Keratinocyte (primary cell): ENCODE measurements around the gene FAM118B. TPM values are rescaled to one million over a fixed set of nuclear protein-coding genes. Genes with fewer than 3 reads are reported as not detected.

ENCODE experiments used
- DNase-seq: peaks from one replicate; pipeline ENCODE4 v3.0.0-alpha.2; 2011; ENCODE audit warnings: low read depth, missing footprints, low spot score
- FAIRE-seq: peaks from 2 replicates; lab custom pipeline; 2011; peaks lifted over from hg19 to GRCh38; lab: Jason Lieb, UNC
- H2AFZ ChIP-seq: 2 replicates; pipeline ENCODE4 v1.6.0; 2012; ENCODE audit warnings: low read length, control low read depth, inconsistent platforms; ENCODE audit not compliant: control insufficient read depth
- H3K27ac ChIP-seq: 2 replicates; pipeline ENCODE4 v1.5.1; 2011; ENCODE audit warnings: low read length; ENCODE audit not compliant: control insufficient read depth, insufficient read depth
- H3K27me3 ChIP-seq: 3 replicates; pipeline ENCODE4 v1.6.0; 2011; ENCODE audit warnings: low read length; ENCODE audit not compliant: control insufficient read depth, insufficient read depth; ENCODE audit errors: extremely low read depth
- H3K36me3 ChIP-seq, 2 experiments: 2 replicates in 1 of 2; 3 replicates in 1 of 2; pipeline ENCODE4 v1.5.1; 2011; ENCODE audit warnings: low read length in 2 of 2, mild to moderate bottlenecking in 1 of 2; ENCODE audit not compliant: control insufficient read depth in 2 of 2, insufficient read depth in 2 of 2; ENCODE audit errors: extremely low read depth in 1 of 2
- H3K4me1 ChIP-seq: 3 replicates; pipeline ENCODE4 v1.5.1; 2011; ENCODE audit warnings: low read length; ENCODE audit not compliant: control insufficient read depth, insufficient read depth; ENCODE audit errors: extremely low read depth
- H3K4me2 ChIP-seq: 3 replicates; pipeline ENCODE4 v1.6.0; 2011; ENCODE audit warnings: low read depth, low read length; ENCODE audit not compliant: control insufficient read depth, insufficient read depth; ENCODE audit errors: extremely low read depth
- H3K4me3 ChIP-seq, 3 experiments: fragments of 200-600 bp in 1 of 3; sonication (generic) in 1 of 3; 2 replicates in 2 of 3; 3 replicates in 1 of 3; pipeline ENCODE4 v1.5.1; 2011 to 2016; ENCODE audit warnings: low read length in 3 of 3, mild to moderate bottlenecking in 3 of 3, control low read depth in 2 of 3, inconsistent platforms in 1 of 3, low read depth in 1 of 3, mixed read lengths in 1 of 3, mixed run types in 1 of 3, moderate library complexity in 1 of 3; ENCODE audit not compliant: control insufficient read depth in 2 of 3, insufficient read depth in 2 of 3; ENCODE audit errors: extremely low read depth in 1 of 3
- H3K79me2 ChIP-seq: 2 replicates; pipeline ENCODE4 v1.6.0; 2012; ENCODE audit warnings: low read length; ENCODE audit not compliant: control insufficient read depth, insufficient read depth
- H3K9ac ChIP-seq: 3 replicates; pipeline ENCODE4 v1.6.0; 2011; ENCODE audit warnings: low read length; ENCODE audit not compliant: control insufficient read depth, insufficient read depth; ENCODE audit errors: extremely low read depth
- H3K9me1 ChIP-seq: 3 replicates; pipeline ENCODE4 v1.6.0; 2011; ENCODE audit warnings: low read length; ENCODE audit not compliant: control insufficient read depth, insufficient read depth; ENCODE audit errors: extremely low read depth
- H3K9me3 ChIP-seq: 2 replicates; pipeline ENCODE4 v1.5.1; 2012; ENCODE audit warnings: low read depth, low read length; ENCODE audit not compliant: control insufficient read depth
- H4K20me1 ChIP-seq: 3 replicates; pipeline ENCODE4 v1.6.0; 2011; ENCODE audit warnings: low read length; ENCODE audit not compliant: control insufficient read depth, insufficient read depth; ENCODE audit errors: extremely low read depth
- EZH2 ChIP-seq: IDR thresholded peaks from one replicate; pipeline ENCODE4 v1.6.1; 2012; ENCODE audit warnings: inconsistent platforms, mild to moderate bottlenecking, low read length, moderate library complexity
- dilution Hi-C: fragments of 300-500 bp; cut with MboI; formaldehyde crosslinking; loops from one replicate; pipeline ENCODE4 v1.7.0; 2020; ENCODE audit warnings: low sequenced_read_pairs; ENCODE audit not compliant: extremely low pct_ligation_motif_present
- polyA plus RNA-seq, 5 experiments: library from polyadenylated mRNA; depleted of rRNA in 3 of 5; stranded (reverse) in 3 of 5; stranded (forward) in 1 of 5; unstranded in 1 of 5; fragments of >200 nt; gene quantifications; 1 replicate in 1 of 5; 2 replicates in 3 of 5; 3 replicates in 1 of 5; pipeline versions ENCODE4 v1.2.1 to v1.2.3, GENCODE V29; 2011 to 2012; ENCODE audit warnings: missing spikeins in 2 of 5, low read depth in 1 of 5, low replicate concordance in 1 of 5
- TF ChIP-seq, protein P1 (sequence below), 3 experiments: IDR thresholded peaks in 1 of 3; conservative IDR thresholded peaks in 1 of 3; optimal IDR thresholded peaks in 1 of 3; 2 replicates in 2 of 3; 3 replicates in 1 of 3; pipeline versions ENCODE3 to v1.5.1; 2011; ENCODE audit warnings: low read length in 3 of 3, mild to moderate bottlenecking in 3 of 3, moderate library complexity in 2 of 3, control low read depth in 1 of 3, inconsistent platforms in 1 of 3; ENCODE audit not compliant: insufficient read depth in 2 of 3; ENCODE audit errors: extremely low read depth in 1 of 3

Gene FAM118B
- polyA plus RNA-seq, 1 donor (not counting 4 experiments of a cell fraction or from before 2014, with no cell fraction given) = 32.0 TPM

DNA sequence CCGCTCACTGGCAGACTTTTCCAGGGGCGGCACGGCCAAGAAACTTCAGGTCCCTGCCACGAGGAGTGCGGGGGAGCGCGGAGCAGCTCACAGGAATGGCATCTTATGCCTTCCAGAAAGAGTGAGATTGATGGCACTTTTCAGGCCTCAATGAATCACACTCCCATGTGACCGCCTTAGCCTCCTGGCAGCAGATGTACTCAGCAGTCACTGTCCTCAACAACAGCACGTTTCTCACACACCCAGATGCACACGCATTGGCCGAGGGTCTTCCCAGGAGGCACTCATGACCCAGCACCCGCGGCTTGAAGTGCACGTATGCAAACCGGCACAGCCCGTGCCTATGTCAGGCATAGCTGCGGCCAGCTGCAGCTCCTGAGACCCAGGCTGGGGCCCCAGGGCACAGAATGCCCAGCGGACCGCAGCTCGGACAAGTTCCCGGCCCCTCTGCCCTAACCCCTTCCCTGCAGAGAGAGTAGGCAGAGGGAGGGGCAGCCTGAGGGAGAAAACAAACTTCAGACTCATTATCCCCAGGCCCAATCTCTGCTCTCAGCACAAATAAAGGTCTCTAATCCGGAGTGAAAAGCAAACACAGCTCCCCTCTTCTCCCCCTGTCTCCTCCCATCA is 48.4 kb upstream of the FAM118B start:
- Histone ChIP-seq H3K9me3 (no peaks in the 10 kb centered on the region), H3K4me1 (peaks cover 7% of the 10 kb centered on the region), H2AFZ (peak overlapping the region; percentile 39), H3K4me3 (no peak overlapping the region), H3K27me3 (no peaks in the 10 kb centered on the region), H3K36me3 (no peaks in the 10 kb centered on the region), H3K27ac (no peak overlapping the region), H3K4me2 (peak overlapping the region; percentile 31), H4K20me1 (no peaks in the 10 kb centered on the region), H3K9ac (no peak overlapping the region), H3K9me1 (no peaks in the 10 kb centered on the region), H3K79me2 (no peaks in the 10 kb centered on the region)
- TF ChIP-seq EZH2 = no peak
- TF ChIP-seq, protein P1, sequence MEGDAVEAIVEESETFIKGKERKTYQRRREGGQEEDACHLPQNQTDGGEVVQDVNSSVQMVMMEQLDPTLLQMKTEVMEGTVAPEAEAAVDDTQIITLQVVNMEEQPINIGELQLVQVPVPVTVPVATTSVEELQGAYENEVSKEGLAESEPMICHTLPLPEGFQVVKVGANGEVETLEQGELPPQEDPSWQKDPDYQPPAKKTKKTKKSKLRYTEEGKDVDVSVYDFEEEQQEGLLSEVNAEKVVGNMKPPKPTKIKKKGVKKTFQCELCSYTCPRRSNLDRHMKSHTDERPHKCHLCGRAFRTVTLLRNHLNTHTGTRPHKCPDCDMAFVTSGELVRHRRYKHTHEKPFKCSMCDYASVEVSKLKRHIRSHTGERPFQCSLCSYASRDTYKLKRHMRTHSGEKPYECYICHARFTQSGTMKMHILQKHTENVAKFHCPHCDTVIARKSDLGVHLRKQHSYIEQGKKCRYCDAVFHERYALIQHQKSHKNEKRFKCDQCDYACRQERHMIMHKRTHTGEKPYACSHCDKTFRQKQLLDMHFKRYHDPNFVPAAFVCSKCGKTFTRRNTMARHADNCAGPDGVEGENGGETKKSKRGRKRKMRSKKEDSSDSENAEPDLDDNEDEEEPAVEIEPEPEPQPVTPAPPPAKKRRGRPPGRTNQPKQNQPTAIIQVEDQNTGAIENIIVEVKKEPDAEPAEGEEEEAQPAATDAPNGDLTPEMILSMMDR (optimal IDR thresholded peaks at IDR 0.05 in 1 of 3, IDR thresholded peaks at IDR 0.05 in 1 of 3, conservative IDR thresholded peaks at IDR 0.05 in 1 of 3; ENCODE audit: extremely low read depth in 1 of 3, insufficient read depth in 2 of 3, low read length in 3 of 3) = no peak
- FAIRE-seq (peak; percentile 58), DNase-seq (peak; percentile 1)
- dilution Hi-C loops = no loop called here

DNA sequence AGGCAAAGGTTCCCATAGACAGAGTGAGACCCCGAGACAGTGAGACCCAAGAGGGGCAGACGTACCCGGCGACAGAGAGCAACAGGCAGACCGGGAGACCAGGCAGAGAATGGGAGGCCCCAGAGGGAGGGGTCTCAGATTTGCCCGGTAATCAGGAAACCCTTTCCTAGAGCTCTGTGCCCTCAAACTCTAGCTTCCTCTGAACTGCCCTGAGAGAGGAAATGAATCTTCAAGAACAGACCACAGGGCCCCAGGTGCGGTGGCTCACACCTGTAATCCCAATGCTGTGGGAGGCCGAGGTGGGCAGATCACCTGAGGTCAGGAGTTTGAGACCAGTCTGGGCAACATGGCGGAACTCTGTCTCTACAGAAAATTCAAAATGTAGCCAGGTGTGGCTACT is 47.8 kb upstream of the FAM118B start:
- Histone ChIP-seq H3K36me3 (no peaks in the 10 kb centered on the region), H3K4me3 (no peak overlapping the region), H3K4me2 (no peak overlapping the region), H2AFZ (no peak overlapping the region), H3K4me1 (peaks cover 7% of the 10 kb centered on the region), H3K79me2 (no peaks in the 10 kb centered on the region), H3K9ac (no peak overlapping the region), H3K27ac (no peak overlapping the region), H4K20me1 (no peaks in the 10 kb centered on the region), H3K9me1 (no peaks in the 10 kb centered on the region), H3K9me3 (no peaks in the 10 kb centered on the region), H3K27me3 (no peaks in the 10 kb centered on the region)
- DNase-seq = no peak
- dilution Hi-C loops = no loop called here
- no peak for FAIRE-seq
- TF ChIP-seq, protein P1 (optimal IDR thresholded peaks at IDR 0.05 in 1 of 3, IDR thresholded peaks at IDR 0.05 in 1 of 3, conservative IDR thresholded peaks at IDR 0.05 in 1 of 3; ENCODE audit: extremely low read depth in 1 of 3, insufficient read depth in 2 of 3, low read length in 3 of 3) = no peak
- no peak for TF ChIP-seq EZH2
